GM23338 (cell line): ENCODE data around the gene GLI1. TPM values are rescaled to one million over a fixed set of nuclear protein-coding genes. Genes with fewer than 3 reads are reported as not detected.

Source experiments
- ATAC-seq: fragments of 200-7000 bp; cut with Tn5 transposase; 3 replicates; pipeline ENCODE4 v1.9.1; 2020
- DNase-seq: peaks from one replicate; pipeline ENCODE4 v3.0.0-alpha.2; 2015; ENCODE audit warnings: low spot score
- H2AFZ ChIP-seq: fragments of 200-600 bp; sonication (generic); 2 replicates; pipeline ENCODE4 v1.8.0; 2016; ENCODE audit warnings: antibody characterized with exemption, mild to moderate bottlenecking, moderate library complexity
- H3F3A ChIP-seq: fragments of 200-600 bp; sonication (generic); replicated peaks from 2 replicates; pipeline ENCODE4 v1.8.0; 2017; ENCODE audit warnings: antibody characterized with exemption, mixed run types, low read depth
- H3K27ac ChIP-seq: fragments of 200-600 bp; sonication (generic); 2 replicates; pipeline ENCODE4 v1.6.1; 2016; ENCODE audit warnings: low read depth
- H3K27me3 ChIP-seq: fragments of 200-600 bp; sonication (generic); 2 replicates; pipeline ENCODE4 v1.8.0; 2016; ENCODE audit warnings: mild to moderate bottlenecking, mixed run types, moderate library complexity; ENCODE audit not compliant: insufficient read depth
- H3K36me3 ChIP-seq: fragments of 200-600 bp; sonication (generic); 2 replicates; pipeline ENCODE4 v1.8.0; 2016; ENCODE audit warnings: mild to moderate bottlenecking; ENCODE audit not compliant: insufficient read depth
- H3K4me1 ChIP-seq: fragments of 200-600 bp; sonication (generic); 2 replicates; pipeline ENCODE4 v1.8.0; 2016; ENCODE audit warnings: mild to moderate bottlenecking, moderate library complexity; ENCODE audit not compliant: insufficient read depth
- H3K4me2 ChIP-seq: fragments of 200-600 bp; sonication (generic); 2 replicates; pipeline ENCODE4 v1.7.1; 2017; ENCODE audit warnings: mixed run types
- H3K4me3 ChIP-seq: fragments of 200-600 bp; sonication (generic); 2 replicates; pipeline ENCODE4 v1.6.1; 2016; ENCODE audit warnings: mixed run types
- H3K79me2 ChIP-seq: fragments of 200-600 bp; sonication (generic); replicated peaks from 2 replicates; pipeline ENCODE4 v1.8.0; 2017; ENCODE audit warnings: mild to moderate bottlenecking; ENCODE audit not compliant: insufficient read depth
- H3K9me2 ChIP-seq: fragments of 200-600 bp; sonication (generic); 2 replicates; pipeline ENCODE4 v1.8.0; 2017; ENCODE audit not compliant: insufficient read depth
- H4K20me1 ChIP-seq: fragments of 200-600 bp; sonication (generic); replicated peaks from 2 replicates; pipeline ENCODE4 v1.8.0; 2017; ENCODE audit warnings: mild to moderate bottlenecking; ENCODE audit not compliant: insufficient read depth
- H3K27ac Mint-ChIP-seq: 2 replicates; pipeline ENCODE4 v1.8.0; 2020; ENCODE audit warnings: inconsistent platforms, mild to moderate bottlenecking, moderate library complexity, mixed read lengths
- H3K27me3 Mint-ChIP-seq: 3 replicates; pipeline ENCODE4 v1.8.0; 2022; ENCODE audit warnings: low read depth, mild to moderate bottlenecking, moderate library complexity, mixed read lengths, inconsistent platforms; ENCODE audit not compliant: insufficient read depth, poor library complexity
- H3K36me3 Mint-ChIP-seq: 3 replicates; pipeline ENCODE4 v1.8.0; 2021; ENCODE audit warnings: low read depth, mild to moderate bottlenecking, inconsistent platforms, moderate library complexity, mixed read lengths
- H3K4me1 Mint-ChIP-seq: 3 replicates; pipeline ENCODE4 v1.8.0; 2020; ENCODE audit warnings: mild to moderate bottlenecking, inconsistent platforms, mixed read lengths
- H3K4me3 Mint-ChIP-seq: 3 replicates; pipeline ENCODE4 v1.8.0; 2021; ENCODE audit warnings: moderate library complexity, mild to moderate bottlenecking, inconsistent platforms, mixed read lengths
- H3K9me3 Mint-ChIP-seq: 3 replicates; pipeline ENCODE4 v1.8.0; 2020; ENCODE audit warnings: moderate library complexity, mild to moderate bottlenecking, inconsistent platforms, mixed read lengths
- CTCF ChIP-seq, 2 experiments: fragments of 200-600 bp in 1 of 2; sonication (generic) in 1 of 2; conservative IDR thresholded peaks; 2 replicates each; pipeline versions ENCODE4 v1.5.1 to v1.6.1; 2016 to 2017; ENCODE audit warnings: antibody characterized with exemption in 2 of 2, low read depth in 2 of 2, mild to moderate bottlenecking in 2 of 2, moderate library complexity in 1 of 2
- ETS1 ChIP-seq: IDR thresholded peaks from 2 replicates; pipeline ENCODE4 v1.6.1; 2016; ENCODE audit warnings: antibody characterized with exemption
- NANOG ChIP-seq: IDR thresholded peaks from 2 replicates; pipeline ENCODE4 v1.6.1; 2016; ENCODE audit warnings: antibody characterized with exemption, borderline replicate concordance
- POLR2AphosphoS5 ChIP-seq: IDR thresholded peaks from 2 replicates; pipeline ENCODE4 v1.6.1; 2016; ENCODE audit warnings: antibody characterized with exemption, low read depth
- REST ChIP-seq: IDR thresholded peaks from one replicate; pipeline ENCODE4 v1.6.1; 2018; ENCODE audit warnings: antibody characterized with exemption; ENCODE audit not compliant: unreplicated experiment
- STAT1 ChIP-seq: IDR thresholded peaks from one replicate; pipeline ENCODE4 v1.6.1; 2016; ENCODE audit warnings: antibody characterized with exemption; ENCODE audit not compliant: unreplicated experiment
- polyA plus RNA-seq: library from polyadenylated mRNA; unstranded; fragments of >200 nt; fragmentation: Nextera tagmentation; extraction: Ambion mirVana; gene quantifications from 2 replicates; pipeline ENCODE4 v1.2.1, GENCODE V29; 2016
- total RNA-seq: library from RNA; depleted of rRNA; stranded (reverse); fragments of >200 nt; shearing (Covaris generic); gene quantifications from 2 replicates; pipeline ENCODE4 v1.2.3, GENCODE V29; 2014

Gene GLI1
- total and polyA plus RNA-seq, 2 experiments from 2014 or later = 5.6 to 18.1 TPM

GRCh38 chr12:57460841-57461275 is 1.3 kb downstream of the GLI1 start:
- H3K4me2 ChIP-seq = peak overlapping the region; percentile 100
- H3K27ac Mint-ChIP-seq = peak overlapping the region; percentile 98
- ATAC-seq (peak; percentile 22), DNase-seq (peak; percentile 91)
- peaks cover 30% of the 10 kb centered on the region for H3K36me3 Mint-ChIP-seq
- H3K9me3 Mint-ChIP-seq = no peaks in the 10 kb centered on the region; the same call in 2 of the 3 replicates
- H3K4me1 Mint-ChIP-seq = peaks cover 41% of the 10 kb centered on the region
- H3K27me3 Mint-ChIP-seq = peaks cover 41% of the 10 kb centered on the region
- peak overlapping the region; percentile 100 for H3K27ac ChIP-seq
- H3F3A ChIP-seq = peaks cover 25% of the 10 kb centered on the region
- H3K9me2 ChIP-seq = no peaks in the 10 kb centered on the region
- H2AFZ ChIP-seq = peak overlapping the region; percentile 72; the same call in 1 of the 2 replicates
- H3K4me3 ChIP-seq = peak overlapping the region; percentile 97
- H3K27me3 ChIP-seq = no peaks in the 10 kb centered on the region
- peaks cover 23% of the 10 kb centered on the region for H3K79me2 ChIP-seq
- H3K4me3 Mint-ChIP-seq = peak overlapping the region; percentile 82
- TF ChIP-seq CTCF (conservative IDR thresholded peaks at IDR 0.05; ENCODE audit: low read depth in 2 of 2) = peak; percentile 20 to 30; a peak in 2 of 4 replicates
- no peak for TF ChIP-seq REST
- TF ChIP-seq POLR2AphosphoS5 = peak; percentile 23; the same call in 1 of the 2 replicates
- H4K20me1 ChIP-seq = no peaks in the 10 kb centered on the region; the same call in 1 of the 2 replicates
- no peaks in the 10 kb centered on the region for H3K36me3 ChIP-seq
- H3K4me1 ChIP-seq = peaks cover 31% of the 10 kb centered on the region

- peaks cover 29% of the 10 kb centered on the region for H3K36me3 Mint-ChIP-seq
- no peaks in the 10 kb centered on the region for H3K9me2 ChIP-seq
- peaks cover 25% of the 10 kb centered on the region for H3F3A ChIP-seq
- peak overlapping the region; percentile 82 for H3K4me3 Mint-ChIP-seq
- H2AFZ ChIP-seq = peak overlapping the region; percentile 76; the same call in 1 of the 2 replicates
- H3K4me1 Mint-ChIP-seq = peaks cover 38% of the 10 kb centered on the region
- H3K27ac Mint-ChIP-seq = peak overlapping the region; percentile 99
- H3K27ac ChIP-seq = peak overlapping the region; percentile 100
- no peaks in the 10 kb centered on the region; the same call in 2 of the 3 replicates for H3K9me3 Mint-ChIP-seq
- H3K27me3 Mint-ChIP-seq = peaks cover 36% of the 10 kb centered on the region
- H3K4me2 ChIP-seq = peak overlapping the region; percentile 100
- DNase-seq = peak; percentile 95
- ATAC-seq = peak; percentile 37
- peaks cover 28% of the 10 kb centered on the region for H3K4me1 ChIP-seq
- H3K4me3 ChIP-seq = peak overlapping the region; percentile 97
- H4K20me1 ChIP-seq = no peaks in the 10 kb centered on the region; the same call in 1 of the 2 replicates
- no peaks in the 10 kb centered on the region for H3K27me3 ChIP-seq
- H3K36me3 ChIP-seq = no peaks in the 10 kb centered on the region
- H3K79me2 ChIP-seq = peaks cover 23% of the 10 kb centered on the region
- TF ChIP-seq REST = no peak
- TF ChIP-seq ETS1 = no peak
- TF ChIP-seq NANOG = no peak
- no peak for TF ChIP-seq STAT1
- peak; percentile 3; the same call in 1 of the 2 replicates for TF ChIP-seq POLR2AphosphoS5
Observed at GRCh38 chr12:57461276-57461916, 1.8 kb downstream of the GLI1 start.
